DMS114 treated with DMSO at 0.1 percent for 48 hours (cell line): ENCODE results near the gene TMEM182.

Source experiments
- DNase-seq: peaks from one replicate; lab custom pipeline; 2025; ENCODE audit not compliant: unreplicated experiment; lab: John Stamatoyannopoulos, UW

Gene TMEM182

GRCh38 chr2:102765061-102765460, 3.2 kb downstream of the TMEM182 start:
- no peak for DNase-seq

- no peak for DNase-seq
These were observed 6.4 kb downstream of the TMEM182 start for GRCh38 chr2:102768253-102768652.

GRCh38 chr2:102768892-102769291, 7.1 kb downstream of the TMEM182 start:
- DNase-seq = no peak

- no peak for DNase-seq
These were observed 8.7 kb downstream of the TMEM182 start for GRCh38 chr2:102770506-102770905.

- DNase-seq = no peak
These were observed 9.3 kb downstream of the TMEM182 start for GRCh38 chr2:102771114-102771513.

GRCh38 chr2:102772659-102773058, 10.8 kb downstream of the TMEM182 start:
- no peak for DNase-seq

GRCh38 chr2:102773149-102773705, 11.4 kb downstream of the TMEM182 start:
- no peak for DNase-seq

GRCh38 chr2:102778260-102778659, 16.4 kb downstream of the TMEM182 start:
- DNase-seq = no peak

- no peak for DNase-seq
These were observed 18.6 kb downstream of the TMEM182 start for GRCh38 chr2:102780467-102780866.

- DNase-seq = no peak
These were observed 20.4 kb downstream of the TMEM182 start for GRCh38 chr2:102782187-102782586.

- DNase-seq = no peak
These were observed 21.1 kb downstream of the TMEM182 start for GRCh38 chr2:102782933-102783332.

GRCh38 chr2:102783506-102784183, 21.8 kb downstream of the TMEM182 start:
- DNase-seq = no peak

- DNase-seq = no peak
These were observed 23.1 kb downstream of the TMEM182 start for GRCh38 chr2:102784940-102785339.

GRCh38 chr2:102788216-102788884, 26.5 kb downstream of the TMEM182 start:
- no peak for DNase-seq

GRCh38 chr2:102788885-102789260, 27.0 kb downstream of the TMEM182 start:
- DNase-seq = no peak

GRCh38 chr2:102789349-102790090, 27.7 kb downstream of the TMEM182 start:
- no peak for DNase-seq

- DNase-seq = no peak
These were observed 28.2 kb downstream of the TMEM182 start for GRCh38 chr2:102790091-102790455.

- no peak for DNase-seq
These were observed 30.9 kb downstream of the TMEM182 start for GRCh38 chr2:102792568-102793208.

GRCh38 chr2:102795641-102796040, 33.8 kb downstream of the TMEM182 start:
- no peak for DNase-seq

GRCh38 chr2:102796337-102796736, 34.5 kb downstream of the TMEM182 start:
- no peak for DNase-seq

- DNase-seq = no peak
These were observed 35.7 kb downstream of the TMEM182 start for GRCh38 chr2:102797486-102797885.
